HG02610 (cell line): ENCODE data around the gene TMEM131.

ENCODE experiments used
- ATAC-seq: cut with Tn5 transposase; IDR thresholded peaks from one replicate; pipeline ENCODE4 v1.9.1; 2021; ENCODE audit warnings: mild to moderate bottlenecking, moderate library complexity; ENCODE audit not compliant: unreplicated experiment

Gene TMEM131

DNA sequence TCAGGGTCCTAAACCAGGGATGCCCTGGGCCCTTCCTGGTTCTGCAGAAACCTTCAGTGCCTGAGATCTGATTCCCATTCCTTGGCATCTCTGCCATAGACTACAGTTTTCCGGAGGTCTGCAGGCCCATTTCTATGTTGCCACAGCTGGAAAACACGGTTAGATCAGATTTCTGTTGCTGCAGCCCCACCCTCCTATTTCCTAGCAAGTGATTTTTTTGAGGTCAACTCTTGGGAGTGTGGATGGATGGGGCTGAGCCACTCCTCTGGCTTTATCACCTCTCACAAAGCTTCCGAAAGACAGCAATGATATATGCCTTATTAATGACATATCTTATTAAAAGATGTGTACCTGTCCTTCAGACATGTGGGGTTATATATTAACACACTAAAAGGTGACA, 226.0 kb downstream of the TMEM131 start:
- ATAC-seq, result no peak

DNA sequence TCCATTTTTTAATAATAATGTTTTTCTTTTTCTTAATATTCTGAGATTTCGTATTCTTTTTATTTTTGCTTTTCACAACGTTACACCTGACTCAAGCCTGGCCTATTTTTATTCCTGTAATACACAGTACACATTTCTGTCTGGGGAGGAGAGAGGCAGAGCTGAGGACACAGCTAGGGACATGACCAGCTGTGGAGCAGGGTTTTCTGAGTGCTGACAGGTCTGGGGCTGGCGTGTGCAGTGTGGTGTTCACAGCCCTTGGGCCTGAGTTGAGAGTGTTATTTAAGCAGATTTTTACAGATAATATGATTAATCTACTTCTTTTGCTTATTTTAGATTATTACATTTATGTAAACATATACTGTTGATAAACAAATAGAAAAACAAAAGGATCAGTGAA, 226.4 kb downstream of the TMEM131 start:
- ATAC-seq, result no peak

DNA sequence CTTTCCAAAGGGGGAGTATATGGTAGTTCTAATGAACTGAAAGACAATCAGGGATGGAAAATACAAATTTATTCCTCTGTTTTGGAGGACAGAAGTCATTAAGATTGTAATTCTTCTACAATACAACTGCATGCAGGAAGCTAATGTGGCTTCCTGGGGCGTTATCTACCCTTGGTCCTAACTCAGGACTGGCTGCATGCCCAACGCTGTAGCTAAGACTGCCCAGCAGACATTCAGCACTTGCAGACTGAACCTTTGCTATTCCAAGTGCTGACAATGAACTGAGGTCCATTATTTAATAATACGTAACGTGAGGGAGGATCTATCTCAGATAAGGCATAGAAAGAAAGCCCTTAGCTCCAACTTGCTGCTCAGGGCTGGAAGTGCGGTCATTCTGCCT, 229.2 kb downstream of the TMEM131 start:
- no peak for ATAC-seq

DNA sequence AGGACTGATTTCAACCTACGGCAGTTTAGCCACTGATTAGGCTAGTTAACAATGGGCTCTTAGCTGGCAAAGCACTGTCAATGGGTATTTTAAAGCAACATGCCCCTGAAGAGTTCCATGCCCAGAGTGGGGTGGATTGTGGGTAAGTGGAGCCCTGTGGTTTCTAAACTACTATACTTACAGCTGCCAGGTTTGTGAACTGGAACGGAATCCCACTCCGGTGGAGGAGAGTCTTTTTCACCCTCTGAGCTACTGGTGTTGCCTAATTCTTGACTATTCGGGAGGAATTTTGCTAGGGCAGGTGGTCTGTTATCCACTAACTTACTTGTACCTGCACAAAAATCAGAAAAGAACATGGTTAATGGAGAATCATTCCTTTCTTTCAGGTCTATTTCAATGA, 229.8 kb downstream of the TMEM131 start:
- ATAC-seq, result no peak

DNA sequence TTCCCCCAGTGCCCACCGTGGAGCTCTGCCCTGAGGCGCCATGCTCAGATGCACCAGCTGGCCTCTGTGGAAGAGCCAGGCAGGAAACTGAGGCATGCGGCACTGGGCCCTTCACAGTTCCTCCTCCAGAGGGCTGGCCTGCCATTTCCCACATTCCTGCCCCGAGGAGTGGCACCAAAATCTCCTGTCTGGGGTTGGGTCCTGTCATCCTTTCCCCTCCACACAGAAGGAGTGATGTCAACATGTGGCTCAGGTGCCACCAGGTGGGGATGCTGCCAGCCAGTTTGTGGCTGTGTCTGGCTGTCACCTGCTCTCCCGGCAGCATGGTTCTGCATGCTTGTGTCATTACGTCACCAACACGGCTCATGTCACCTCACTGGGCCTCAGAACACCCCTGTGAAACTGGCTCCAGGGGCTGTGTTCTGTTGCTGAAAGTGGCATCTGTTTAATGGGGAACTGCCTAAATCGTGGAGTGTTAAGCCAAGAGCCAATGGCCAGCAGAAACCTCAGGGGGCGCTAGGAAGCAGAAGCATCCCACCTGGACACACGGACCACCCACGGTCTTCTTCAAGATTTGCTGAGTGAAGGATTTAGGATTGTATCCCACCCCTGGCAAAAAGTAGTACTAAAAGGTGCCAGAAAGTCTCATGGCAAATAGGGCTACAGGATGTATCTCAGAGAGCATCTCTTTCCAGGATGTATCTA, 231.0 kb downstream of the TMEM131 start:
- ATAC-seq, result no peak

DNA sequence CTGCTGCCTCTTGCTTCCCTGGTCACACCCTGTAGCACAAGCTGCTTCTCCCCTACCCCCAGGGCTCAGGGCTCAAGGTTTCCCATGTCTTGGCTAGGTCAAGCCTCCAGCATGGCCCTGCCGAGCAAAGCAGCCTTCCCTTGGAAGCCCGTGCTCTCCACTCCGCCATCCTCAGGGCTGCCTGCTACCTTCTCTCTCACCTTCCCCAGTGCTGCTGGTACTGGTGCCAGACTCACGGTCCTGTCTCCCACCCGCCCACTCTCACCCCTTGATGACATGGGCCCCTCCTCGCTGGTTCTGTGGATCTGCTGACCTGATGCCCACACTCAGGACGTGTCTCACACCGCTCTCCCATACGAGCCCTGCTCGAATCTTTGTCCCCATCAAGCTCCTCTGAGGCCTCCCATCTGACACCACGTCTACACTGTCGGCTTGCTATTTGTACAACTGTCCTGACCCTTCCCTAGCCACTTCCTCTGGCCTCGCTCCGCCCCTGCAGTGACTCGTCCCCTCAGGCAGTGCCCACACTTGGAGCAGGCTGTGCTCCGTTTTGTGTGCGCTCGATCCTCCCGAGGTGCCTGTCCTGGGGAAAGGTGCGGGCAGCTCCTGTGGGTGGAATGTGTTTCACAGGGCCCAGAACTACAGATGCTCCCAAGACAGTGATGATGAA, 232.4 kb downstream of the TMEM131 start:
- no peak for ATAC-seq

DNA sequence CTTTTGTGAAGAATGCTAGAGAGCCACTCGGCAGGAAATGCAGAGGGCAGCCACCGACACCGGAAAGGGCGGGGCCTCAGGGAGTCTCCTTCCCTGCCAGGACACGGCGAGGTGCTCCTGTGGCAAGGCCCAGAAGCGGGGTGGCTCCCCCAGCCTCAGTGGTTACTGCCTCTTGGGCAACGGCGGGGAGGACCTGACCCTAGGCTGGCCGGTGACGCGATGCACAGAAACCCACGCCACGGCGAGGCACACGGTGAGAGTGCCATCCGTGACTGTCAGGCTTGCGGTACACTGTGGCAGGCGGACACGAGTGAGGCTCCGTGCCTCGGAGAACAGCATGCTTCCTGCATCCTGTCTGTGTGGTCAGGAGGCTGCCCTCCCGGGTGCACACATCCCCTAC, 234.6 kb downstream of the TMEM131 start:
- no peak for ATAC-seq

DNA sequence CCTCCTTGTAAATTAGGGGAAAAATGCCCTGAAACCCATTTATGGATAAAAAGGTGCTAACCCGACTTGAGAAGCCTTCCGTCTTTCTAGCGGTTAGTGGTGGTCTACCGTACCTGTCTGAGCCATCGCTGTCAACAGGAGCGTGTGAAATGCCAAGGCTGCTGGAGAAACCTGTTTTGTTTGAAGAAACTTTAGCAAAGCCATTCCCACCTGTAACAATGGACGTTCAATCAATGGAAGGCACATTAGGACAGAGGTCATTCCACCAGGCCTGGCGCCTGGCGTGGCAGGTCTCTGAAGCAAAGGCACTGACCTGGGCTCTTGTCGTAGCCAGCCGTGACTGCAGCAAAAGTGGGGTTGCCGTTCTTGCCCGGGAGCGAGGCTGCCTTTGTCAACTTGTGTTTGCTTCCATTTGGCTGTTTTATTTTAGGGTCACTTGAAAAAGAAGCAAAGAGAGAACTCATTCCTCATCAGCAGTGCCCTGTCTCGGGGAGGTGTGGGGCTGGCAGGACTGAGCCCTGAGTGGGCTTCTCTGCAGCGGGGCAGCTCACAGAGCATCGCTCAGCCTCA, 235.2 kb downstream of the TMEM131 start:
- no peak for ATAC-seq

DNA sequence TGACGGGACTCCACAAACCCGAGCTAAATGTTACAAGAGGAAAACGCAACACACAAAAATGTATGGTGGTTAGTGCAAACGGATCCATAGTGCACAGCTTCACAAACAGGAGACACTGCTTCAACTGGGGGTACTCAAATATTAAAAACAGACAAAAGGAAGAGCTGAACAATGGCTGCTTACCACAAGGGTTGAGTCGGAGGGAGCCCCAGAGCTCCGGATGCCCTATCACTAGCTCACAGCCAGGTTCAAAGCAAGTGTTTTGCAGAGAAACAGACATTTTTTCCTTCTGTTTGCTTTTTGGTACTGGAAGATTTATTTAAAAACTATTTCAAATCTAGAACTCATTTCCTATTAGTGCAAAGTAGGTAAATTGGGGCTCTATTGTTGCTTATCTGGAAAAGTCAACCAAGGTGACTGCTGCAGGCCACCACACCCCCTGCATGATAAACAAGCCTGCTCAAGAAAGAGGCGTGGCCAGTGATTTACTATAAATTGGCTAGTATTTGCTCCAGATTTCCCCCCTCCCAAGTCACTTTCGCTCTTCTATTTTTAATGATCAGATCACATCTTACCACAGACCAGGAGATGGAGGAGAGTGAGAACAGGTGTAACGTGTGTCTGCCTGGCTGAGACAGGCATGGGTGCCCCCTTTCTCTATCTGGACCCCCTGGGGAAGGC, 235.9 kb downstream of the TMEM131 start:
- ATAC-seq, result no peak

DNA sequence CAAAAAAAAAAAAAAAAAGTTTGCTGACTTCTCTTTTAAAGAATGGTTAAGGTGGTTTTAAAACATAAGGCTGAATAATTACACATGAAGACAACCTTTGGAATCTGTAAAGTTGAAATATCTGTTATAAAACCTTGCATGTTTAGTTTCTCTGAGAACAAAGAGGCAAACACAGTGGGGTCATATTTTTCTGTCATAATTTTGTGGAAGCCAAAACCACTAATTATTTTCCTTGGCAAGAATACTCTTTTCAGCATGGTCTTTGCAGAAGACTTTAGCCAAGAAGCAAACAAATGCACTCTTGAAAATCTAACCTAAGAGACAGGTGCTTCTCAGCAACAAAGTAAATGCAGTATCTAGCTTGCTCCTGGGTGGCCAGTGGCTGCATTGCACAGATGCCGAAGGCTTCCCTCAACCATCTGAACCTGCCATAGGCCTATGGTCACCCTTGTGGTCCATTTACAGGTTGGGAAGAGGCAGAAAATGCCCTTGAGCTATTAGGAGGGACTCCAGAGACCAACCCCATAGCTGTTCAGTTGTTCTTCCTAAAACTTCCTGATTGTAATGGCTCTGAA, 237.5 kb downstream of the TMEM131 start:
- ATAC-seq, result no peak

DNA sequence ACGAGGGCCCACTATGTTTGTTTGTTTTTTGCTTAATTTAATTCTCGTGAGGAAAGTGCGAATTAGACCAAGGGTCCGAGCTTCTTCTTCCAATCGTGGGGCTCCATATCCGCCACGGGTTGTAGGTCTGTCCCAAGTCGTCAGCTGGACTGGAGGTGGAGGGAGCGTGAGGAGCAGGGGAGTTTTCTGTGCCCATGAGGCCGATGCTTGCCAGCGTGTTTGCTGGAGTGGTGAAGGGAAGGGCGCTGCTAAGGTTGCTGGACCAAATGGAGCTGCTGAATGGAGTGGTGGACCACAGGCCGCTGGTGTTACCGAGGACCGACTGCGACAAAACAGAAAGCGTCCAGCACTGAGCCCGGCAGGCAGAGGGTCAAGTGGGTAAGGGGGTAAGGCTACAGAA, 238.7 kb downstream of the TMEM131 start:
- ATAC-seq, result no peak

DNA sequence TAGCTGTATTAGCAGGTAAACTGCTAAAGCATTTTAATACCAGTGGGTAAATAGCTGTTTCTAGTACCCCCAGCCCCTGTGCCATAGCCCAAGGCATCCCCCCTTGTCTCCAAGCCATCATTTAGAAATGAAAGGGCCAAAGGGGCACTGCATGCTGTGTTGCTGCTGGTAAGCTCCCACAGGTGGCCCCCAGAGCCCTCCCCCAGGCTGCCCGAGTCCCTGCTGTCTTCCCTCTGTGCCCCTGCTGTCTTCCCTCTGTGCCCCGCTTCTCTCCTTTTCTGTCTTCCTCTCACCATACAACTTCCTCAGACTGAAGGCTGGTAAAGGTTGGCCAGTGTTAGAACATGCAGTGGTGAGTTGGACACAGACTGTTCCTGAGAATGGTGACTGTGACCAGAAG, 240.3 kb downstream of the TMEM131 start:
- no peak for ATAC-seq

DNA sequence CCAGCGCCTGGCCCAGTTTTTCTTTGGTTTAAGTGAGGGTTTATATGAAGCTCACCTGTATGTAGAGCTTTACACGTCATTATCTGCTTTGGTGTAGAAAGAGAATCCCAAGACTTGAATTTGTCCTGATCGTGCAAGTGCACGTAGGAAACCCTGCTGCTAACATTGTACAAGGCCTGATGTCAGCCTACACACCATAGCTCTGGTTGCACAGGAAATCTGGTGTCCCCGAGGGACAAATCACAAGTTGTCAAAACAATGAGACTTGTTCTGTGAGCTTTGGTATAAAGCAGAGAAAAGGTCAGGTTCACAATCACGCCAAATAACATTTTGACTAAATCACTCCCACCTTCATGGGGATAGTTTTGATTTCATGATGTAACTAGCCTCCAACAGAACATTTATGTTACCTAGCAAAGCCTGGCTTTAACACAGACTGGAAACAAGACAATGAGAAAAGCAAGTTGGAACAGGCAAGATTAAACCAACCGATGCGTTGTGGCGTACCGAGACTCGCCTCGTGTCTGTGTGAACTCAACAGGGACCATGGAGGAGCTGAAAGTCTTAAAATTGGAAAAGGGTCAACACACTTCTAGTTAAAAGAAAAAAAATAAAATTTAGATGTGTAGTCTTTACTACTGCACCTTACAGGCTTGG, 240.9 kb downstream of the TMEM131 start:
- ATAC-seq, result no peak

DNA sequence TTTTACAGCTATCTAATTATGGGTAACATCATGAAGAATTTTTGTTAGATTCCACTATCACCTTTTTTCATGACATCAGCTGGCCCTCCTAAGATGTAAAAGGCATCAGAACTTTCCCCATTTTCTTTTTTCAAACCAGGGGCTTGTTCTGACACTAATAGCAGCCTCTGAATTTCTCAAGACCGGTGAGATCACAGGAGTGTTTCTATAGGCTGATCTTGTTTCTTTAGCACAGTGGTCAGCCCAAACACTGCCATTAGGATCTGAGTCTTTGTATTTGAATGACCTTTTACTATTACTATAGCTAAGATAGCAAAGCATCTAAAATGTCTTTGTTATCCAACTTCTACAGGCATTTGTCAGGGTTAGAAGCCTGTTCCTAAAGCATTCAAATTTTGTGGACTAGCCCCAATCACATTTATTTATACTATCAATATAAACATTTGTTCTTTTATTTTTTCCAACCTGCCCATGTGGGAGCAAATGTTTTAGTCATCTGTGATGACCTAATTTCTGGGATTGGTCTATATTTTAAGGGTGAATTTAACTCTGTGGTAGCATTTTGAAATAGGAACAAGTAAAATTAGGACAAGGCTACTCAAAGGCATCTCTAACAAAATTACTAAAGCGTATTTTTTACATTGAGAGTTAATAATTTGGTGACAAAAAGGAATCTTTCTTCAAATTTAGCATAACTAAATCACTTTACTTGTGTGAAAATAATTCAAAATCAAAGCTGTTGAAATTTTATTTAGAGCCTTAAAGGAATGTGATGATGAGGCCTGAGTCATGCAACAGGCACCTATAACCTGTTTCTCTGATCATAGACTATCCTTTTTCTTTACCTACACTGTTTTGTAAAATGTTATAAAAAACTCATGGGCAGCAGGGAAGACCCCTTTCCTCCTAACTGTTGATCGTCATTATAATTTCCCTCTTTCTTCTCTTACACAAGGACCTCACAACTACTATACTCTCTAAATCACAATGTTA, 243.1 kb downstream of the TMEM131 start:
- no peak for ATAC-seq

DNA sequence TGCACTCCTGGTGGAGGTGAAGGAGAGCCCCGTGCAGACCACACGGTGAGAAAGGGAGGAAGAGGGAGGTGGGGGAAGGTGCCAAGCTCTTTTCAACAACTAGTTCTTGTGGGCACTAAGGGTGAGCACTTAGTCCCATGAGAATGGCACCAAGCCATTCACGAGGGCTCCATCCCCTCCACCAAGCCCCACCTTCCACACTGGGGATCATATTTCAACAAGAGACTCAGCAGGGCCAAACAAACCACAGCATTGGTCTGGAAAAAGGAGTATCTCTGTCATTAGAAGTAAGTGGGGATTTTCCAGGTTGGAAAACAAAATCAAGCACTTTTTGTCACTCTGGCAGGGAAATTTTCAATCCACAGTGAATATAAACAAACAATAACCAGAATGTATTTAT, 244.0 kb downstream of the TMEM131 start:
- no peak for ATAC-seq

DNA sequence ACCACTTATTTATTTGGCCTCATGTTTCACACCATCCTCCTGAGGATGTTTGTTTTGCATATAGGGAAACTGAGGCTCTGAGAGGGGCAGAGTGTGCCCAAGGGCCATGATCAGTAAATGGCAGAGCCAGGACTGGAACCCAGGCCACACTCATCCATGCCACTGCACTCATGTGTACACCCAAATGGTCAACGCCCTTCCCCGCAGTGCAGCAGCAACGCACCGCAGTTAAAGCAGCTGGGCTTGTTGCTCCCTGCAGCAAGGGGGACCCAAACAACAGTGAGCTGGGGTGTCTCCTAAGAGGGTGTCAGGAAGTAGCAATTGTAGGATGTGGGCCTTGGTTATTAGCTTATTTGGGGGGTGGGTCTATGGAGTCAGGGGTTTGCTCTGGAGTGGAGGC, 245.7 kb downstream of the TMEM131 start:
- ATAC-seq, result no peak

DNA sequence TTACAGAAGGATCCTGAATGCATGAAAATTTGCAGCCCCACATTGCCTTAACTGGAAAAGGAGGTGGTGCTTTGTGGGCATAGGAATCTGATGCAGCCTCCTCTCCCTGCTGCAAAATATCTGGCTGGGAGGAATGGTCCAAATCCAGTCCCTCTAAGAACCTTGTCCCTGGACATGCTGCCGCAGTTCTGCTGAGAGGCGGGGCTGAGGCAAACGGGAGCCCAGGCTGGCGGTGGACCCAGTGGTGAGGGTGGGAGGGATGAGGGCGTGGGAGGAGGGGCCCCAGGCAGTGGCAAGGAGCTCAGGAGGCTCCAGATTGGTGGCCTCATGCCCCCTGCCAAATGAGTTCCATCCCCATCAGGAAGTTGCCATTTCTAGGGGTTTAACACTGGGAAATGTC, 246.2 kb downstream of the TMEM131 start:
- no peak for ATAC-seq

DNA sequence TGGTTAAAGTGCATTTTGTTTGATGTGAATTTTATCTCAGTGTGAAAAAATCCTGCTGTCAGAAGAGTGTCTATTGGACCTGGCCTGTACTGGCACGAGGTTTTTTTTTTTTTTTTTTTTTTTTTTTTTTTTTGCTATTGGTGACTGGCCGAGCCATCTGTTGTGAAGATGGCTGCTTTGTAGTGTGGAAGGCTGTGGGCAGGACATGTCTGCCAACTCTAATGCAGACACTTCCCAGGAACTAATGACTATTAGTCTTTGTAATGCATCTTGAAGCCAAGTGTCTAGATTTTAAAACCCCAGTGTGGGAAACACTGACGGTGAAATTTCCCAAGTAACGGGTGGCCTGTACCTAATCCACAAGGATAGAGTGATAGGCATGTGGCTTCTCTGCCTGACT, 248.0 kb downstream of the TMEM131 start:
- ATAC-seq, result no peak

DNA sequence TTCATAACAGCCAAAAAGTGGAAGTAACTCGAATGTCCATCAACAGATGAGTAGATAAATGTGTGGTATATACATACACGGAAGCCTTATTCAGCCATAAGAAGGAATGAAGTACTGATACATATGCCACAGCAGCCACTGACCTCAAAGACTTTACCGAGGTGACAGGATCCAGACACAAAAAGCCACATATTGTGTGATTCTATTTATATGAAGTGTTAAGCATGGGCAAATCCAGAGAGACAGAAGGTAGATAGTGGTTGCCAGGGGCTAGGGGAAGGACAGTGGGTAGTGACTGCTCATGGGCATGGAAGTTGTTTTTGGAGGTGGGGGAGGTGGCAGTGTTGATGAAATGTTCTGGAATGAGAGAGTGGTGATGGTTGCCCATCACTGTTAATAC, 248.5 kb downstream of the TMEM131 start:
- no peak for ATAC-seq
